Fibroblast of lung (primary cell): ENCODE data around the gene PARS2.

Source experiments
- CTCF ChIP-seq, 2 donors: IDR thresholded peaks in 1 of 2; conservative IDR thresholded peaks in 1 of 2; 1 replicate in 1 of 2; 2 replicates in 1 of 2; pipeline ENCODE4 v1.5.1; 2011 to 2012; ENCODE audit warnings: low read length in 2 of 2, control low read depth in 1 of 2, inconsistent platforms in 1 of 2, low read depth in 1 of 2, mild to moderate bottlenecking in 1 of 2
- EZH2 ChIP-seq: IDR thresholded peaks from 2 replicates; pipeline ENCODE4 v1.5.1; 2012; ENCODE audit warnings: low read length, control low read depth, mild to moderate bottlenecking; ENCODE audit errors: missing control alignments

- TF ChIP-seq CTCF (conservative IDR thresholded peaks at IDR 0.05 in 1 of 2, IDR thresholded peaks at IDR 0.05 in 1 of 2; ENCODE audit: low read depth in 1 of 2, low read length in 2 of 2) (peak; percentile 18 to 30), EZH2 (no peak)
Observed at GRCh38 chr1:54808443-54809207, 44.3 kb upstream of the PARS2 start.
